Daoy (cell line): Measurements from ENCODE around the gene AHSA1. TPM values are rescaled to one million over a fixed set of nuclear protein-coding genes. Genes with fewer than 3 reads are reported as not detected.

Experiments
- DNase-seq: peaks from one replicate; pipeline ENCODE4 v3.0.0-alpha.2; 2015; ENCODE audit warnings: low read depth
- total RNA-seq: library from RNA; depleted of rRNA; stranded (reverse); fragments of >200 nt; shearing (Covaris generic); gene quantifications from 2 replicates; pipeline ENCODE4 v1.2.3, GENCODE V29; 2014

AHSA1 gene
- total RNA-seq, 1 experiment from 2014 or later: 534 TPM

GRCh38 chr14:77473921-77474320, 16.0 kb downstream of the AHSA1 start:
- DNase-seq: no peak

DNA sequence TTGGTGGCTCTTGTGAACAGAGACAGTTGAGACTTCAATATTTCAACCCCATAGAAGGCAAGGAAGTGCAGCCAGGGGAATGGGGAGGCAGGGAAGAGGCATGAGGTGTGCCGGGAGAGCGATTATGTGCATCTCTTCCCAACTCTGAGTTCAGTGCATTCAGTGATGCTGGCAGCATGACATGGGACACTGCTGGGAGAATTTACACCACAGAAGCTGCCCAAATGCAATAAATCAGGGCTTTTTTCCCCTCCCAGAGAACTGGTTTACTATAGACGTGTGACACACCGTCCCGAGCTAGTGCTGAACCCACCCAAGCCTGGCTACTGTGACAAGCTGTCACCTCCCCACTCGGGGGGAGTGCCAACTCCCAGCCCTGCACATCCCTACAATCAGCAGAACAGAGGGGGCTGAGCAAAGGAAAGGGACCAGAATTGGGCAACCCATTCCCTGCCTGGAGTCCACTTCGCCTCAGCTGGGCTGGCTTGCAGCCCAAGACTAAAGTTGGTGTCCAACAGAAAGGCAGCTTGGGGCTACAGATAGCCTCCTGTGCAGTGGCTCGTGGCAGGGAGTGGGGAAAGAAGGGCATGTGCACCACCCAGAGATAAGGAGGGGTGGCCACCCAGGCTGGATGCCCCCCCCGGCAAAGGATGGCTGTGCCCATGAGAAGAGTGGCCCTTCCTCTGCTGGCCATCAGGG, 16.7 kb downstream of the AHSA1 start:
- DNase-seq: no peak

DNA sequence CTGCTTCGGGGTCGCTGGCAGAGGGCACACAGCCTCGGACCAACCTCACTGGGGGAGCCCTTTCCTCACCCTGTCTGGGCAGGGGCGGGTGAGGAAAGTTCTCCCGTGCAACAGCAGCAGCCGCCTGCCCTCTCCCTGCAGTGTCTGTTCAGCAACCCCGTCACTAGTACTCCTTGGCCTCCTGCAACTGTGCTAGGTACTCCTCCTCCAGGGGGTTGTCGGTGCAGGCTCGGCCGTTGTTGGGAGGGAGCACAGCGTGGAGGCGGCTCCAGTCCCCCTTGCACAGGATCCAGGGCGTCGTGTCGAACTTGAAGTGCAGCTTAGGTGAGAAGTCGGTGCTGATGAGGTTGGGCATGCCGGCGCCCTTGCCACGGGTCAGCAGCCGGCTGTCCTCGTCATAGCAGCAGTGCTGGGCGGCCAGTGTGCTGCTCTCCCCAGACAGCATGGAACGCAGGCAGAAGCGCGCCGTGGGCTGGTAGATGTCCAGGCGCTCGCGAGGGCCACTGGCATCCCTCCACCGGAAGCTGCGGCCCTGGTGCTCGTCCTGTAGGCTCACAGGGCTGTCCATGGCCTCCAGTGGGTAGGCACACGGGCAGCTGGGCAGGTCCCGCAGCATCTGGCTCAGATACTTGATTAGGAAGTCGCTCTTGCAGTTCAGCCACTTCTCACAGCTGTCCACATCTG, 17.7 kb downstream of the AHSA1 start:
- no peak for DNase-seq

- DNase-seq: no peak
Observed at GRCh38 chr14:77478029-77478428, 20.1 kb downstream of the AHSA1 start.

- DNase-seq: no peak
Observed at GRCh38 chr14:77478796-77479195, 20.9 kb downstream of the AHSA1 start.

- no peak for DNase-seq
Observed at GRCh38 chr14:77482422-77482821, 24.5 kb downstream of the AHSA1 start.

DNA sequence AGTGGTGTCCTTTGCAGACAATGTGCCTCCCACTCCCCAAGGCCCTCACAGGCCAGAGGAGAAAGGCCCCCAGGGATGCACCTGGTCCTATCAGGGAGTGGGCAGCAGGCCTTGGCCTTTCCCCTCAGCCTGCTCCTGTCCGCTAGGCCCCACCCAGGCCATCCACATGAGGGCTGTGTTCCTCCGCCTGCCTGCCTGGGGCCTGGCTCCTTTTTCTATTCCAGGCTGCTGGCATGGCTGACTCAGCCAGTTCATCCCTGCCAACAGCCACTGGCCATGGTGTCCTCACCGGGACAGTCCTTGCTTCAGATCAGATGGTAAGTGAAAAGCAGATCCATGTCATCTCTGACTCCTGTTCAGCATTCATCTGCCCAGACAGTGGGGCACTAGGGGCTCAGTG, 27.4 kb downstream of the AHSA1 start:
- peak; percentile 22 for DNase-seq

DNA sequence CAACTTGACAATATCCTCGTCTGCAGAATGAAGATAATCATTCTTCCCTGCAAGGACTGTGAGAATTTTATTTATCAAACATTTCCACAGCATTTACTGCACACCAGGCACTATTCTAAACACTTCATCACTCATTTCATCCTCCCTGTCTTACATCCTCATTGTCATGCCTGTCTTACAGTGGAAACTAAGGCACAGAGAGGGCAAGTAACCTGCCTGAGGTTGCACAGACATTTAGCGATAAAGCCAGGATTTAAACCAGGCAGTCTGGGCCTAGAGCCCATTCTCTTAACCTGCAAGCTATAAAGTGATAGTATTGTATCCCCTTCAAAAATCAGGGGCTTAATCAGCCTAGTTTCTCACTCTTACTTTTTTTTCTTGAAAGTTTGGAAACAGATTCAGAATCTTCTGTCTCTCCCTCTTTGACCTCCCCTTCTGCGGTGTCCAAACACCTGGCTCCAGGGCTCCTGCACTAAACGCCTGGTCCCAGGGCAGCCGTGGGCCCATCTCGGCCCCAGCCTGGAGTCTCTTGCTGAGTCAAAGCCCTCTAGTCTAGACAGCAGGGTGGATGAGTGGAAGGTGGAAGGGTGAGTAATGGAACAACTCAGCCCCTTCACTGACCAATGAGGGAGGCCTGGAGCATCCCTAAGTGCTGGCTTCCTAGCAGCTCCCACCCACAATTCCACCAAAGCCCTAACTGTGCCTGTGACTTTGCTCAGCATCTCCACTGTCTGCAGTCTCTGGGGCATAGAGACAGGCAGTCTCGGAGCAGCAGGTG, 28.2 kb downstream of the AHSA1 start:
- DNase-seq: peak; percentile 86

DNA sequence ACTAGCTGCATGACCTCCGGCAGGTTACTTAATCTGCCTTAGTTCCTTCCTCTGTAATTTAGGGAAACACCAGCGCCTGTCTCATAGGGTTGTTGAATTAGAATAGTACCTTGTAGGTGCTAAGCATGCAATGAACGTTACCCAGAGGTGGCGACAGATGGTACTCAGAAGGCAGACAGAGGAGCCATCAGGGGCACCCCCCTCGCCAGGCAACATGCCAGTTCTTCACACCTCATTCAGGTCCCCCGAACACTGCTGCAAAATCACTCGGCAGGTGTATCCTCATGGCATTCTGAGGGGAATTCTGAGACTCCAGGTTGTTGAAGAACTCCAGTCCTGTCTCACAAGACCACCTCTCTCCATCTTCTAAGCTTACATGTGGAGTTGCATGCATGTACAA, 30.7 kb downstream of the AHSA1 start:
- no peak for DNase-seq

DNA sequence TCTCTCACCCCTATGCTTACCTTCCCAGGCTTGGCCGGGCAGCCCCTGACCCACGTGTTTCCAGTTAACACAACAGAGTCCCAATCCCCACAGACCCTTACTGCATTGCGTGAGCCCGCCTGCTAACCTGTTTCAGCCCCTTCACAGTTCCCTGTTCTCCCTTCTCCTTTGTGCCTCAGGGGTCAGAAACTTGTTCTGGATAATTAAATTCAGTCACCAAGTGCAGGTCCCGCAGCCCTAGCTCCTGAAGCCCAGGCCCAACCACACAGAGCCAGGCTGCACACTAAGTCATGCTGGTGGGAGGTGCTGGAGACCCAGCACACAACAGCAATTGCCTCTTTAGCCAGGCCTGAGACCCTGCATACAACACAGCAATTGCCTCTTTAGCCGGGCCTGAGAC, 31.1 kb downstream of the AHSA1 start:
- no peak for DNase-seq

- no peak for DNase-seq
Observed at GRCh38 chr14:77490347-77490986, 32.6 kb downstream of the AHSA1 start.

GRCh38 chr14:77491056-77491455, 33.2 kb downstream of the AHSA1 start:
- no peak for DNase-seq

- DNase-seq: no peak
Observed at GRCh38 chr14:77495334-77495733, 37.4 kb downstream of the AHSA1 start.

GRCh38 chr14:77498120-77498979, 40.5 kb downstream of the AHSA1 start, which contains the start of gene ISM2:
Gene ISM2 (minus strand): TSS chr14:77498816. CDS start chr14:77498793, 23 bp downstream.
- peak; percentile 50 for DNase-seq

GRCh38 chr14:77498984-77499527, 41.2 kb downstream of the AHSA1 start:
- no peak for DNase-seq

DNA sequence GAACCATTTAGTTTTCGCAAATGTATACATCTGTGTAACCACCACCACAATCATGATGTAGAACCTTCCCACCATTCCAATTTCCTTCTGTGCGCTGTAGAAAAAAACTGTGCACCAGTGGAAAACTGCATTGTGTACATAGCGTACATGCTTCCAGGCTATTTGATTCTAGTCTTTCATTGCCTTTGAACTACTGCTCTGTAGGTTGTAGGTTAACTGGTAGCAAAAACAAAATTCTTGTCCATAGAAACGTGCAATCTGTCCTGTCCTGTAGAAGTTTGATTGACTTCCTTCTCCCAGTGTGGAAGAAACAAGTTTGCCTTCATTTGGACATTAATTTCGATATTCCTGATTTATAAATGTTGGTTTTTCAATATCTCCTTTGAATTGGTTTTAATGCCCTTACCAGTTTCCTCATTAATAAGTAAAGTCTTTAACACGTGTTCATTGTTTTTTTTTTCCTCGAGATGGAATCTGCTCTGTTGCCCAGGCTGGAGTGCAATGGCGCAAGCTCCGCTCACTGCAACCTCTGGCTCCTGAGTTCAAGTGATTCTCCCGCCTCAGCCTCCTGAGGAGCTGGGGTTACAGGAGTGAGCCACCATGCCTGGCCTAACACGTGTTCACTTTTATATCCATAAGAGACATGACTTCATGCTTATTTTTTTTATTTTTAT, 44.4 kb downstream of the AHSA1 start:
- DNase-seq: no peak

GRCh38 chr14:77503138-77503537, 45.2 kb downstream of the AHSA1 start:
- DNase-seq: no peak

- DNase-seq: no peak
Observed at GRCh38 chr14:77505031-77505430, 47.1 kb downstream of the AHSA1 start.

GRCh38 chr14:77507762-77508161, 49.9 kb downstream of the AHSA1 start:
- no peak for DNase-seq

GRCh38 chr14:77508249-77508648, 50.4 kb downstream of the AHSA1 start:
- DNase-seq: no peak
